ENCODE data around the gene TMEM63B.

The TMEM63B gene

GRCh38 chr6:44199883-44200282 is 72.5 kb downstream of the TMEM63B start:
- no peak for DNase-seq

GRCh38 chr6:44201200-44201599 is 73.8 kb downstream of the TMEM63B start:
- no peak for DNase-seq

GRCh38 chr6:44201638-44202303 is 74.4 kb downstream of the TMEM63B start:
- no peak for DNase-seq

GRCh38 chr6:44202332-44202971 is 75.1 kb downstream of the TMEM63B start:
- no peak for DNase-seq

- DNase-seq, result no peak
These were observed 75.8 kb downstream of the TMEM63B start for GRCh38 chr6:44202972-44203750.

GRCh38 chr6:44203955-44204354 is 76.6 kb downstream of the TMEM63B start:
- DNase-seq, result no peak
